Keratinocyte (primary cell): ENCODE results near the gene ZNF232. TPM values are rescaled to one million over a fixed set of nuclear protein-coding genes. Genes with fewer than 3 reads are reported as not detected.
"Not testable (repeated sequence)": the region's sequence is repeated elsewhere in the genome, so short reads cannot be mapped to it uniquely, and the experiment has no call there.

Source experiments
- DNase-seq: peaks from one replicate; pipeline ENCODE4 v3.0.0-alpha.2; 2011; ENCODE audit warnings: low read depth, missing footprints, low spot score
- FAIRE-seq: peaks from 2 replicates; lab custom pipeline; 2011; peaks lifted over from hg19 to GRCh38; lab: Jason Lieb, UNC
- H2AFZ ChIP-seq: 2 replicates; pipeline ENCODE4 v1.6.0; 2012; ENCODE audit warnings: low read length, control low read depth, inconsistent platforms; ENCODE audit not compliant: control insufficient read depth
- H3K27ac ChIP-seq: 2 replicates; pipeline ENCODE4 v1.5.1; 2011; ENCODE audit warnings: low read length; ENCODE audit not compliant: control insufficient read depth, insufficient read depth
- H3K27me3 ChIP-seq: 3 replicates; pipeline ENCODE4 v1.6.0; 2011; ENCODE audit warnings: low read length; ENCODE audit not compliant: control insufficient read depth, insufficient read depth; ENCODE audit errors: extremely low read depth
- H3K36me3 ChIP-seq, 2 experiments: 2 replicates in 1 of 2; 3 replicates in 1 of 2; pipeline ENCODE4 v1.5.1; 2011; ENCODE audit warnings: low read length in 2 of 2, mild to moderate bottlenecking in 1 of 2; ENCODE audit not compliant: control insufficient read depth in 2 of 2, insufficient read depth in 2 of 2; ENCODE audit errors: extremely low read depth in 1 of 2
- H3K4me1 ChIP-seq: 3 replicates; pipeline ENCODE4 v1.5.1; 2011; ENCODE audit warnings: low read length; ENCODE audit not compliant: control insufficient read depth, insufficient read depth; ENCODE audit errors: extremely low read depth
- H3K4me2 ChIP-seq: 3 replicates; pipeline ENCODE4 v1.6.0; 2011; ENCODE audit warnings: low read depth, low read length; ENCODE audit not compliant: control insufficient read depth, insufficient read depth; ENCODE audit errors: extremely low read depth
- H3K4me3 ChIP-seq, 3 experiments: fragments of 200-600 bp in 1 of 3; sonication (generic) in 1 of 3; 2 replicates in 2 of 3; 3 replicates in 1 of 3; pipeline ENCODE4 v1.5.1; 2011 to 2016; ENCODE audit warnings: low read length in 3 of 3, mild to moderate bottlenecking in 3 of 3, control low read depth in 2 of 3, inconsistent platforms in 1 of 3, low read depth in 1 of 3, mixed read lengths in 1 of 3, mixed run types in 1 of 3, moderate library complexity in 1 of 3; ENCODE audit not compliant: control insufficient read depth in 2 of 3, insufficient read depth in 2 of 3; ENCODE audit errors: extremely low read depth in 1 of 3
- H3K79me2 ChIP-seq: 2 replicates; pipeline ENCODE4 v1.6.0; 2012; ENCODE audit warnings: low read length; ENCODE audit not compliant: control insufficient read depth, insufficient read depth
- H3K9ac ChIP-seq: 3 replicates; pipeline ENCODE4 v1.6.0; 2011; ENCODE audit warnings: low read length; ENCODE audit not compliant: control insufficient read depth, insufficient read depth; ENCODE audit errors: extremely low read depth
- H3K9me1 ChIP-seq: 3 replicates; pipeline ENCODE4 v1.6.0; 2011; ENCODE audit warnings: low read length; ENCODE audit not compliant: control insufficient read depth, insufficient read depth; ENCODE audit errors: extremely low read depth
- H3K9me3 ChIP-seq: 2 replicates; pipeline ENCODE4 v1.5.1; 2012; ENCODE audit warnings: low read depth, low read length; ENCODE audit not compliant: control insufficient read depth
- H4K20me1 ChIP-seq: 3 replicates; pipeline ENCODE4 v1.6.0; 2011; ENCODE audit warnings: low read length; ENCODE audit not compliant: control insufficient read depth, insufficient read depth; ENCODE audit errors: extremely low read depth
- CTCF ChIP-seq, 3 experiments: IDR thresholded peaks in 1 of 3; conservative IDR thresholded peaks in 1 of 3; optimal IDR thresholded peaks in 1 of 3; 2 replicates in 2 of 3; 3 replicates in 1 of 3; pipeline versions ENCODE3 to v1.5.1; 2011; ENCODE audit warnings: low read length in 3 of 3, mild to moderate bottlenecking in 3 of 3, moderate library complexity in 2 of 3, control low read depth in 1 of 3, inconsistent platforms in 1 of 3; ENCODE audit not compliant: insufficient read depth in 2 of 3; ENCODE audit errors: extremely low read depth in 1 of 3
- EZH2 ChIP-seq: IDR thresholded peaks from one replicate; pipeline ENCODE4 v1.6.1; 2012; ENCODE audit warnings: inconsistent platforms, mild to moderate bottlenecking, low read length, moderate library complexity
- dilution Hi-C: fragments of 300-500 bp; cut with MboI; formaldehyde crosslinking; loops from one replicate; pipeline ENCODE4 v1.7.0; 2020; ENCODE audit warnings: low sequenced_read_pairs; ENCODE audit not compliant: extremely low pct_ligation_motif_present
- polyA plus RNA-seq, 5 experiments: library from polyadenylated mRNA; depleted of rRNA in 3 of 5; stranded (reverse) in 3 of 5; stranded (forward) in 1 of 5; unstranded in 1 of 5; fragments of >200 nt; gene quantifications; 1 replicate in 1 of 5; 2 replicates in 3 of 5; 3 replicates in 1 of 5; pipeline versions ENCODE4 v1.2.1 to v1.2.3, GENCODE V29; 2011 to 2012; ENCODE audit warnings: missing spikeins in 2 of 5, low read depth in 1 of 5, low replicate concordance in 1 of 5

ZNF232 gene
- polyA plus RNA-seq, 1 donor (not counting 4 experiments of a cell fraction or from before 2014, with no cell fraction given) = 5.2 TPM

DNA sequence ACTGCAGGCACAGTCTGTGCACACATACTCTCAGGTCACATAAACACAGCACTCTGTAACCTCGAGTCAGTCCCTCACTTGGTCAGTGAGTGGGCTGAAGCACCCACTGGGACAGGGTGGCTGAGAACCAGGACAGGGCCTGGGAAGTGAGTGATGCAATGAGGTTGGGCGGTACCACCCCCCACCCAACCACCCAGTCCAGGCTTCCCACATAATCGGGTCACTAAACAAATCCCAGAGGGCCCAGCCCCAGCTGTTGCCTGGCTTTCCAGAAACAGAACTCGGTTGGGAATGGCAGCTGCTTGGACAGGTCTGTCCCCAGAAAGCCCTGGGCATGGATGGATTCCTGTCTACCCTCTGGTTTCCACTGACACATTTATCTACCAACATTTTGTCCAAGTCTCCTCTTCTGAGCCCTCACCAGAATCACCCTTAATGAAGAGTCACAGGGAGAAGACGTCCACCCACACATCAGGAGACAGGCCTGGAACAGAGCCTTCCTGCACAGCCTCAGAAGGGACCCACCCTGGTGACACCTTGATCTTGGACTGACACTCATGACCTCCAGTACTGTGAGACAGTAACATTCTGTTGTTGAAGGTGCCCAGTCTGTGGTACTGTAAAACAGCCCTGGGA lies 12.6 kb upstream of the ZNF232 start:
- H3K4me2 ChIP-seq, H3K36me3 ChIP-seq, H3K9me3 ChIP-seq, FAIRE-seq, H3K9me1 ChIP-seq, dilution Hi-C loops, H4K20me1 ChIP-seq, H3K79me2 ChIP-seq, H3K27ac ChIP-seq, H3K4me1 ChIP-seq, H2AFZ ChIP-seq, H3K9ac ChIP-seq, H3K4me3 ChIP-seq, DNase-seq: not testable (repeated sequence)
- peaks cover 35% of the 10 kb centered on the region for H3K27me3 ChIP-seq

GRCh38 chr17:5123343-5124124 lies 11.9 kb upstream of the ZNF232 start:
- no peak overlapping the region for H2AFZ ChIP-seq
- no peak for FAIRE-seq

More at GRCh38 chr17:5123343-5124124, 11.9 kb upstream of the ZNF232 start:
- Histone ChIP-seq H4K20me1 (no peaks in the 10 kb centered on the region), H3K79me2 (no peaks in the 10 kb centered on the region), H3K36me3 (no peaks in the 10 kb centered on the region), H3K27ac (no peak overlapping the region), H3K27me3 (peaks cover 38% of the 10 kb centered on the region), H3K4me2 (no peak overlapping the region), H3K4me3 (no peak overlapping the region), H3K9ac (no peak overlapping the region), H3K4me1 (no peaks in the 10 kb centered on the region), H3K9me3 (no peaks in the 10 kb centered on the region), H3K9me1 (no peaks in the 10 kb centered on the region)
- no peak for DNase-seq
- TF ChIP-seq CTCF (optimal IDR thresholded peaks at IDR 0.05 in 1 of 3, IDR thresholded peaks at IDR 0.05 in 1 of 3, conservative IDR thresholded peaks at IDR 0.05 in 1 of 3; ENCODE audit: extremely low read depth in 1 of 3, insufficient read depth in 2 of 3, low read length in 3 of 3) (no peak), EZH2 (peak; percentile 61)
- dilution Hi-C loops = no loop called here
